ENCODE data around the gene CDC7. TPM values are rescaled to one million over a fixed set of nuclear protein-coding genes. Genes with fewer than 3 reads are reported as not detected.

CDC7 gene
- total RNA-seq, 1 experiment from 2014 or later: 49.9 TPM

DNA sequence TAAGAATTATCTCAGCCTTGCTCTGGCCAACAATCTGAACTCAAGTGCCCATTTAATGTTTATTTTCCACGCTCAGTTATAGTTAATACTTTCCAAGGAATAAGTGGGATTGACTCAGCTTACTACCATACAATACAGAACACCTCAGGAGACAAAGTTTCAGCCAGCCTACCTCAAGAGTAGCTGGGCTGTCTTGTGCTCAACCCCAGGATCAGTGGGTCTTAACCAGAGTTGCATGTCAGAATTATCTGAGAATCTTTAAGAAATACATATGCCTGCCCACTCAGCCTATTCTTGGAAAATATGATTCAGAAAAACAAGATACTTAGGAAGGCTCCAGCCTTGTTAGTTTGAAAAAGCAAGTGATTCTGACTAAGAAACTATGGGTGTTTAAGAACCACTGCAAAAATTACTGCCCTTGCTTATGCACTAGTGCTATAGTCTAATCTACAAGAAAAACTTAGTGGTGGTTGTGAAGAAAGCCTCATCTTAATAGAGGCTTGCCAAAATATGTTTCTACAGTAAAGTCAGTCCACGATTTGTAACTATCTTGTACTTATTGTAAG is 20.4 kb downstream of the CDC7 start (continued):
- TF ChIP-seq EMX1 (CRISPR knock-in tag; IDR thresholded peaks at IDR 0.05) (no peak), OVOL2 (CRISPR knock-in tag; IDR thresholded peaks at IDR 0.05; ENCODE audit: borderline replicate concordance) (no peak), MXD4 (CRISPR knock-in tag; IDR thresholded peaks at IDR 0.05; ENCODE audit: borderline replicate concordance) (no peak), GTF2I (CRISPR knock-in tag; conservative IDR thresholded peaks at IDR 0.05) (no peak), RORB (CRISPR knock-in tag; IDR thresholded peaks at IDR 0.05) (no peak), ELF4 (CRISPR knock-in tag; IDR thresholded peaks at IDR 0.05; ENCODE audit: low read depth) (no peak), TCF7 (CRISPR knock-in tag; IDR thresholded peaks at IDR 0.05; ENCODE audit: low read depth) (no peak), CREB1 (CRISPR knock-in tag; IDR thresholded peaks at IDR 0.05) (no peak), KAT7 (CRISPR knock-in tag; IDR thresholded peaks at IDR 0.05; ENCODE audit: borderline replicate concordance) (no peak)
- TF ChIP-seq, protein P1, sequence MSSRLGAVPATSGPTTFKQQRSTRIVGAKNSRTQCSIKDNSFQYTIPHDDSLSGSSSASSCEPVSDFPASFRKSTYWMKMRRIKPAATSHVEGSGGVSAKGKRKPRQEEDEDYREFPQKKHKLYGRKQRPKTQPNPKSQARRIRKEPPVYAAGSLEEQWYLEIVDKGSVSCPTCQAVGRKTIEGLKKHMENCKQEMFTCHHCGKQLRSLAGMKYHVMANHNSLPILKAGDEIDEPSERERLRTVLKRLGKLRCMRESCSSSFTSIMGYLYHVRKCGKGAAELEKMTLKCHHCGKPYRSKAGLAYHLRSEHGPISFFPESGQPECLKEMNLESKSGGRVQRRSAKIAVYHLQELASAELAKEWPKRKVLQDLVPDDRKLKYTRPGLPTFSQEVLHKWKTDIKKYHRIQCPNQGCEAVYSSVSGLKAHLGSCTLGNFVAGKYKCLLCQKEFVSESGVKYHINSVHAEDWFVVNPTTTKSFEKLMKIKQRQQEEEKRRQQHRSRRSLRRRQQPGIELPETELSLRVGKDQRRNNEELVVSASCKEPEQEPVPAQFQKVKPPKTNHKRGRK (CRISPR knock-in tag; IDR thresholded peaks at IDR 0.05; ENCODE audit: borderline replicate concordance): no peak
- TF ChIP-seq, protein P2, sequence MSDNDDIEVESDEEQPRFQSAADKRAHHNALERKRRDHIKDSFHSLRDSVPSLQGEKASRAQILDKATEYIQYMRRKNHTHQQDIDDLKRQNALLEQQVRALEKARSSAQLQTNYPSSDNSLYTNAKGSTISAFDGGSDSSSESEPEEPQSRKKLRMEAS (CRISPR knock-in tag; IDR thresholded peaks at IDR 0.05): no peak

DNA sequence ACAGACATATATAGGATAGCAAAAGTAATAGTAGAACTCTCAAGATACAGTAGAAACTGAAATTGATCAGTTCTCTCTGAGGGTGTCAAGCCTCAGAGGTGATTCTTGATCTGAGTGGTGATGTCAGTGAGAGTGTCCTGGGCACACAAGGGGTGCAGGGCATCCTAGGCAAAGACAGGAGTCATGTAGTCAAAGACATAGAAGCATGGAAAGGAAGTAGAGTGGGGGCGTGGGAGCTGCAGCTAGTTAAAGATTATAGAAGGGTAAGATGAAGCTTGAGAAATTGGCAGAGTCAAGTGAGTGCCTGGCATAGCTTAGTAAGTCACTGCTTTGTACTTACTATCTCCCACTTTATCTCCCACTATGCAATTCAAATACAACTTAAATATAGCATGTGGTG is 22.8 kb downstream of the CDC7 start:
- CTCF ChIA-PET: no interaction called here
- peaks cover 9% of the 10 kb centered on the region for H3K36me3 Mint-ChIP-seq
- POLR2A ChIA-PET: interaction anchor here (0.5 kb wide), 1 partner anchor 715 kb away, joined by 7 read pairs; no protein-coding TSS in a partner anchor
- no peak overlapping the region for H3K4me3 Mint-ChIP-seq
- no peak overlapping the region for H3K27ac Mint-ChIP-seq
- H3K27me3 Mint-ChIP-seq (ENCODE audit: low read depth): no peaks in the 10 kb centered on the region
- H3K9me3 Mint-ChIP-seq: no peaks in the 10 kb centered on the region
- ATAC-seq: no peak
- H3K4me1 Mint-ChIP-seq: no peaks in the 10 kb centered on the region
- DNase-seq (ENCODE audit: low spot score): no peak
- TF ChIP-seq IRF2 (CRISPR knock-in tag; IDR thresholded peaks at IDR 0.05; ENCODE audit: borderline replicate concordance, low read depth) (no peak), HMGA2 (CRISPR knock-in tag; IDR thresholded peaks at IDR 0.05) (no peak), ZNF423 (CRISPR knock-in tag; IDR thresholded peaks at IDR 0.05) (no peak), KAT7 (CRISPR knock-in tag; IDR thresholded peaks at IDR 0.05; ENCODE audit: borderline replicate concordance) (no peak), NFE2L1 (CRISPR knock-in tag; IDR thresholded peaks at IDR 0.05) (no peak), CBFB (CRISPR knock-in tag; IDR thresholded peaks at IDR 0.05; ENCODE audit: low read depth) (no peak), PRRX2 (CRISPR knock-in tag; IDR thresholded peaks at IDR 0.05) (no peak), FOXJ3 (CRISPR knock-in tag; IDR thresholded peaks at IDR 0.05; ENCODE audit: borderline replicate concordance) (no peak), TEAD4 (CRISPR knock-in tag; IDR thresholded peaks at IDR 0.05) (no peak)
- TF ChIP-seq, protein P3, sequence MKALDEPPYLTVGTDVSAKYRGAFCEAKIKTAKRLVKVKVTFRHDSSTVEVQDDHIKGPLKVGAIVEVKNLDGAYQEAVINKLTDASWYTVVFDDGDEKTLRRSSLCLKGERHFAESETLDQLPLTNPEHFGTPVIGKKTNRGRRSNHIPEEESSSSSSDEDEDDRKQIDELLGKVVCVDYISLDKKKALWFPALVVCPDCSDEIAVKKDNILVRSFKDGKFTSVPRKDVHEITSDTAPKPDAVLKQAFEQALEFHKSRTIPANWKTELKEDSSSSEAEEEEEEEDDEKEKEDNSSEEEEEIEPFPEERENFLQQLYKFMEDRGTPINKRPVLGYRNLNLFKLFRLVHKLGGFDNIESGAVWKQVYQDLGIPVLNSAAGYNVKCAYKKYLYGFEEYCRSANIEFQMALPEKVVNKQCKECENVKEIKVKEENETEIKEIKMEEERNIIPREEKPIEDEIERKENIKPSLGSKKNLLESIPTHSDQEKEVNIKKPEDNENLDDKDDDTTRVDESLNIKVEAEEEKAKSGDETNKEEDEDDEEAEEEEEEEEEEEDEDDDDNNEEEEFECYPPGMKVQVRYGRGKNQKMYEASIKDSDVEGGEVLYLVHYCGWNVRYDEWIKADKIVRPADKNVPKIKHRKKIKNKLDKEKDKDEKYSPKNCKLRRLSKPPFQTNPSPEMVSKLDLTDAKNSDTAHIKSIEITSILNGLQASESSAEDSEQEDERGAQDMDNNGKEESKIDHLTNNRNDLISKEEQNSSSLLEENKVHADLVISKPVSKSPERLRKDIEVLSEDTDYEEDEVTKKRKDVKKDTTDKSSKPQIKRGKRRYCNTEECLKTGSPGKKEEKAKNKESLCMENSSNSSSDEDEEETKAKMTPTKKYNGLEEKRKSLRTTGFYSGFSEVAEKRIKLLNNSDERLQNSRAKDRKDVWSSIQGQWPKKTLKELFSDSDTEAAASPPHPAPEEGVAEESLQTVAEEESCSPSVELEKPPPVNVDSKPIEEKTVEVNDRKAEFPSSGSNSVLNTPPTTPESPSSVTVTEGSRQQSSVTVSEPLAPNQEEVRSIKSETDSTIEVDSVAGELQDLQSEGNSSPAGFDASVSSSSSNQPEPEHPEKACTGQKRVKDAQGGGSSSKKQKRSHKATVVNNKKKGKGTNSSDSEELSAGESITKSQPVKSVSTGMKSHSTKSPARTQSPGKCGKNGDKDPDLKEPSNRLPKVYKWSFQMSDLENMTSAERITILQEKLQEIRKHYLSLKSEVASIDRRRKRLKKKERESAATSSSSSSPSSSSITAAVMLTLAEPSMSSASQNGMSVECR (CRISPR knock-in tag; IDR thresholded peaks at IDR 0.05; ENCODE audit: borderline replicate concordance): no peak
- TF ChIP-seq, protein P1 (CRISPR knock-in tag; IDR thresholded peaks at IDR 0.05; ENCODE audit: borderline replicate concordance): no peak
- TF ChIP-seq, protein P4, sequence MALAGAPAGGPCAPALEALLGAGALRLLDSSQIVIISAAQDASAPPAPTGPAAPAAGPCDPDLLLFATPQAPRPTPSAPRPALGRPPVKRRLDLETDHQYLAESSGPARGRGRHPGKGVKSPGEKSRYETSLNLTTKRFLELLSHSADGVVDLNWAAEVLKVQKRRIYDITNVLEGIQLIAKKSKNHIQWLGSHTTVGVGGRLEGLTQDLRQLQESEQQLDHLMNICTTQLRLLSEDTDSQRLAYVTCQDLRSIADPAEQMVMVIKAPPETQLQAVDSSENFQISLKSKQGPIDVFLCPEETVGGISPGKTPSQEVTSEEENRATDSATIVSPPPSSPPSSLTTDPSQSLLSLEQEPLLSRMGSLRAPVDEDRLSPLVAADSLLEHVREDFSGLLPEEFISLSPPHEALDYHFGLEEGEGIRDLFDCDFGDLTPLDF (CRISPR knock-in tag; IDR thresholded peaks at IDR 0.05): no peak

Data from WTC11 (cell line).